ENCODE measurements around the gene SEMA4A.

Gene SEMA4A

GRCh38 chr1:156150333-156151011, 2.9 kb upstream of the SEMA4A start:
- H3F3A ChIP-seq (ENCODE audit: control insufficient read depth, insufficient read depth): peaks cover 10% of the 10 kb centered on the region
- no peaks in the 10 kb centered on the region for H4K20me1 ChIP-seq (ENCODE audit: control insufficient read depth, insufficient read depth, low read depth, low read length)
- H3K27ac ChIP-seq (ENCODE audit: low read depth, low read length): peak overlapping the region; percentile 96
- H3K27me3 ChIP-seq (ENCODE audit: control insufficient read depth, low read length): no peaks in the 10 kb centered on the region
- H3K36me3 ChIP-seq (ENCODE audit: control insufficient read depth, low read length): peaks cover 7% of the 10 kb centered on the region
- no peaks in the 10 kb centered on the region for H3K9me3 ChIP-seq (ENCODE audit: control insufficient read depth, insufficient read depth, low read length)
- peaks cover 98% of the 10 kb centered on the region for H3K4me1 ChIP-seq (ENCODE audit: control insufficient read depth, low read length)
- no peaks in the 10 kb centered on the region for H3K9me2 ChIP-seq (replicated peaks; ENCODE audit: control insufficient read depth, low read length)
- H3K4me3 ChIP-seq (ENCODE audit: low read length): peak overlapping the region; percentile 76
- H3K79me2 ChIP-seq (ENCODE audit: control insufficient read depth, low read length): peaks cover 38% of the 10 kb centered on the region
- H3K4me2 ChIP-seq (ENCODE audit: low read length): peak overlapping the region; percentile 99
- no peak for TF ChIP-seq EZH2phosphoT487 (IDR thresholded peaks at IDR 0.05; ENCODE audit: borderline replicate concordance, low read length)

GRCh38 chr1:156151093-156151688, 2.2 kb upstream of the SEMA4A start:
- no peaks in the 10 kb centered on the region for H4K20me1 ChIP-seq (ENCODE audit: control insufficient read depth, insufficient read depth, low read depth, low read length)
- H3K27ac ChIP-seq (ENCODE audit: low read depth, low read length): peak overlapping the region; percentile 96
- peaks cover 42% of the 10 kb centered on the region for H3K79me2 ChIP-seq (ENCODE audit: control insufficient read depth, low read length)
- peaks cover 100% of the 10 kb centered on the region for H3K4me1 ChIP-seq (ENCODE audit: control insufficient read depth, low read length)
- H3K9me2 ChIP-seq (replicated peaks; ENCODE audit: control insufficient read depth, low read length): no peaks in the 10 kb centered on the region
- peaks cover 10% of the 10 kb centered on the region for H3F3A ChIP-seq (ENCODE audit: control insufficient read depth, insufficient read depth)
- no peaks in the 10 kb centered on the region for H3K27me3 ChIP-seq (ENCODE audit: control insufficient read depth, low read length)
- peaks cover 10% of the 10 kb centered on the region for H3K36me3 ChIP-seq (ENCODE audit: control insufficient read depth, low read length)
- H3K9me3 ChIP-seq (ENCODE audit: control insufficient read depth, insufficient read depth, low read length): no peaks in the 10 kb centered on the region
- peak overlapping the region; percentile 76 for H3K4me3 ChIP-seq (ENCODE audit: low read length)
- H3K4me2 ChIP-seq (ENCODE audit: low read length): peak overlapping the region; percentile 99
- TF ChIP-seq CTCF (IDR thresholded peaks at IDR 0.05; ENCODE audit: low read depth, low read length, poor library complexity, severe bottlenecking) (no peak), EZH2phosphoT487 (IDR thresholded peaks at IDR 0.05; ENCODE audit: borderline replicate concordance, low read length) (no peak)

GRCh38 chr1:156152628-156153027, 757 bp upstream of the SEMA4A start:
- no peak for TF ChIP-seq EZH2phosphoT487 (IDR thresholded peaks at IDR 0.05; ENCODE audit: borderline replicate concordance, low read length)
- no peak for TF ChIP-seq CTCF (IDR thresholded peaks at IDR 0.05; ENCODE audit: low read depth, low read length, poor library complexity, severe bottlenecking)
- H3K27ac ChIP-seq (ENCODE audit: low read depth, low read length): peak overlapping the region; percentile 96
- peaks cover 44% of the 10 kb centered on the region for H3K79me2 ChIP-seq (ENCODE audit: control insufficient read depth, low read length)
- peak overlapping the region; percentile 99 for H3K4me2 ChIP-seq (ENCODE audit: low read length)
- H3K4me3 ChIP-seq (ENCODE audit: low read length): peak overlapping the region; percentile 76
- peaks cover 100% of the 10 kb centered on the region for H3K4me1 ChIP-seq (ENCODE audit: control insufficient read depth, low read length)
- no peaks in the 10 kb centered on the region for H3K9me3 ChIP-seq (ENCODE audit: control insufficient read depth, insufficient read depth, low read length)
- H4K20me1 ChIP-seq (ENCODE audit: control insufficient read depth, insufficient read depth, low read depth, low read length): no peaks in the 10 kb centered on the region
- no peaks in the 10 kb centered on the region for H3K9me2 ChIP-seq (replicated peaks; ENCODE audit: control insufficient read depth, low read length)
- H3K36me3 ChIP-seq (ENCODE audit: control insufficient read depth, low read length): peaks cover 25% of the 10 kb centered on the region
- peaks cover 10% of the 10 kb centered on the region for H3F3A ChIP-seq (ENCODE audit: control insufficient read depth, insufficient read depth)
- H3K27me3 ChIP-seq (ENCODE audit: control insufficient read depth, low read length): no peaks in the 10 kb centered on the region

GRCh38 chr1:156154317-156154749, 948 bp downstream of the SEMA4A start:
- Histone ChIP-seq H3K79me2 (ENCODE audit: control insufficient read depth, low read length) (peaks cover 44% of the 10 kb centered on the region), H3K27ac (ENCODE audit: low read depth, low read length) (peak overlapping the region; percentile 96), H3K4me1 (ENCODE audit: control insufficient read depth, low read length) (peaks cover 95% of the 10 kb centered on the region), H3K4me2 (ENCODE audit: low read length) (peak overlapping the region; percentile 99), H3K27me3 (ENCODE audit: control insufficient read depth, low read length) (no peaks in the 10 kb centered on the region), H3K9me2 (replicated peaks; ENCODE audit: control insufficient read depth, low read length) (no peaks in the 10 kb centered on the region), H3K4me3 (ENCODE audit: low read length) (peak overlapping the region; percentile 73), H4K20me1 (ENCODE audit: control insufficient read depth, insufficient read depth, low read depth, low read length) (no peaks in the 10 kb centered on the region), H3F3A (ENCODE audit: control insufficient read depth, insufficient read depth) (peaks cover 10% of the 10 kb centered on the region), H3K36me3 (ENCODE audit: control insufficient read depth, low read length) (peaks cover 38% of the 10 kb centered on the region), H3K9me3 (ENCODE audit: control insufficient read depth, insufficient read depth, low read length) (no peaks in the 10 kb centered on the region)
- TF ChIP-seq EZH2phosphoT487 (IDR thresholded peaks at IDR 0.05; ENCODE audit: borderline replicate concordance, low read length) (no peak), CTCF (IDR thresholded peaks at IDR 0.05; ENCODE audit: low read depth, low read length, poor library complexity, severe bottlenecking) (no peak)

All from DOHH2 (cell line).